Activated naive CD4-positive, alpha-beta T cell treated with anti-CD3 and anti-CD28 coated beads for 36 hours (primary cell): ENCODE measurements around the gene SLC50A1. TPM values are rescaled to one million over a fixed set of nuclear protein-coding genes. Genes with fewer than 3 reads are reported as not detected.

Source experiments
- CTCF ChIA-PET: fragments of 350-600 bp; sonication (Branson Sonifier 250); formaldehyde crosslinking; loops from one replicate; lab custom pipeline; 2021; ENCODE audit warnings: antibody characterized with exemption; lab: Charles Lee
- DNase-seq: peaks from one replicate; pipeline ENCODE4 v3.0.0-alpha.2; 2020
- H3K27ac Mint-ChIP-seq: one replicate; pipeline ENCODE4 v1.8.0; 2021; ENCODE audit warnings: mild to moderate bottlenecking, mixed read lengths
- H3K27me3 Mint-ChIP-seq: one replicate; pipeline ENCODE4 v1.8.0; 2021; ENCODE audit warnings: low read depth, mixed read lengths
- H3K36me3 Mint-ChIP-seq: one replicate; pipeline ENCODE4 v1.8.0; 2021; ENCODE audit warnings: low read depth, mixed read lengths
- H3K4me1 Mint-ChIP-seq: one replicate; pipeline ENCODE4 v1.8.0; 2021; ENCODE audit warnings: low read depth, mixed read lengths
- H3K4me3 Mint-ChIP-seq: one replicate; pipeline ENCODE4 v1.8.0; 2021; ENCODE audit warnings: mild to moderate bottlenecking, moderate library complexity, mixed read lengths
- H3K9me3 Mint-ChIP-seq: one replicate; pipeline ENCODE4 v1.8.0; 2021; ENCODE audit warnings: mixed read lengths
- intact Hi-C: fragments of 100-400 bp; cut with micrococcal nuclease; formaldehyde crosslinking; loops from one replicate; pipeline ENCODE4 v1.15.1; 2023
- total RNA-seq, 2 experiments: library from RNA; stranded (reverse); gene quantifications; one replicate each; pipeline ENCODE4 v1.2.3, GENCODE V29; 2021

SLC50A1 gene
- total RNA-seq, 2 experiments from 2014 or later, result 48.4 to 52.7 TPM

GRCh38 chr1:155174324-155175280 lies 39.0 kb downstream of the SLC50A1 start:
- H3K4me1 Mint-ChIP-seq, result peaks cover 45% of the 10 kb centered on the region
- CTCF ChIA-PET, result interaction anchor here (0.5 to 12.0 kb wide), 19 partner anchors 10 to 176 kb away, joined by 3 to 234 read pairs (median 4); no protein-coding TSS in a partner anchor
- intact Hi-C loops, result loop anchor here (5.0 kb wide), 1 partner anchor 133 kb away; the partner anchor contains the start of gene FDPS
- H3K27me3 Mint-ChIP-seq, result no peaks in the 10 kb centered on the region
- peak; percentile 57 for DNase-seq
- H3K9me3 Mint-ChIP-seq, result no peaks in the 10 kb centered on the region
- H3K36me3 Mint-ChIP-seq, result peaks cover 14% of the 10 kb centered on the region
- H3K27ac Mint-ChIP-seq, result peak overlapping the region; percentile 70
- peak overlapping the region; percentile 93 for H3K4me3 Mint-ChIP-seq

GRCh38 chr1:155175281-155175926 lies 39.8 kb downstream of the SLC50A1 start:
- H3K27me3 Mint-ChIP-seq, result no peaks in the 10 kb centered on the region
- CTCF ChIA-PET, result interaction anchor here (0.6 to 12.0 kb wide), 17 partner anchors 10 to 429 kb away, joined by 3 to 234 read pairs (median 3); no protein-coding TSS in a partner anchor
- DNase-seq, result no peak
- peak overlapping the region; percentile 93 for H3K4me3 Mint-ChIP-seq
- no peaks in the 10 kb centered on the region for H3K9me3 Mint-ChIP-seq
- intact Hi-C loops, result no loop called here
- H3K4me1 Mint-ChIP-seq, result peaks cover 43% of the 10 kb centered on the region
- H3K36me3 Mint-ChIP-seq, result peaks cover 11% of the 10 kb centered on the region
- no peak overlapping the region for H3K27ac Mint-ChIP-seq

- Mint-ChIP-seq H3K36me3 (peaks cover 11% of the 10 kb centered on the region), H3K27me3 (no peaks in the 10 kb centered on the region), H3K27ac (no peak overlapping the region), H3K9me3 (no peaks in the 10 kb centered on the region), H3K4me1 (peaks cover 42% of the 10 kb centered on the region), H3K4me3 (no peak overlapping the region)
- CTCF ChIA-PET, result interaction anchor here (0.6 to 12.0 kb wide), 12 partner anchors 9 to 428 kb away, joined by 3 to 234 read pairs (median 4); no protein-coding TSS in a partner anchor
- intact Hi-C loops, result loop anchor here (1.0 kb wide), 4 partner anchors 17 to 68 kb away; partner anchors contain the start of gene THBS3
- DNase-seq, result peak; percentile 33
Measured at GRCh38 chr1:155175927-155176371, 40.3 kb downstream of the SLC50A1 start.

GRCh38 chr1:155176544-155177071 lies 41.0 kb downstream of the SLC50A1 start:
- peaks cover 9% of the 10 kb centered on the region for H3K36me3 Mint-ChIP-seq
- H3K27ac Mint-ChIP-seq, result no peak overlapping the region
- CTCF ChIA-PET, result interaction anchor here (0.8 to 5.0 kb wide), 11 partner anchors 8 to 85 kb away, joined by 3 to 79 read pairs (median 6); no protein-coding TSS in a partner anchor
- intact Hi-C loops, result loop anchor here (1.0 kb wide), 4 partner anchors 17 to 68 kb away; partner anchors contain the start of gene THBS3
- no peak overlapping the region for H3K4me3 Mint-ChIP-seq
- peak; percentile 93 for DNase-seq
- H3K9me3 Mint-ChIP-seq, result no peaks in the 10 kb centered on the region
- peaks cover 39% of the 10 kb centered on the region for H3K4me1 Mint-ChIP-seq
- no peaks in the 10 kb centered on the region for H3K27me3 Mint-ChIP-seq

GRCh38 chr1:155177192-155177917 lies 41.7 kb downstream of the SLC50A1 start:
- H3K4me3 Mint-ChIP-seq, result no peak overlapping the region
- H3K27ac Mint-ChIP-seq, result no peak overlapping the region
- H3K9me3 Mint-ChIP-seq, result no peaks in the 10 kb centered on the region
- H3K4me1 Mint-ChIP-seq, result peaks cover 33% of the 10 kb centered on the region
- DNase-seq, result no peak
- CTCF ChIA-PET, result interaction anchor here (0.6 to 5.0 kb wide), 13 partner anchors 16 to 386 kb away, joined by 3 to 79 read pairs (median 4); no protein-coding TSS in a partner anchor
- intact Hi-C loops, result no loop called here
- H3K36me3 Mint-ChIP-seq, result peaks cover 11% of the 10 kb centered on the region
- no peaks in the 10 kb centered on the region for H3K27me3 Mint-ChIP-seq

GRCh38 chr1:155177918-155178281 lies 42.2 kb downstream of the SLC50A1 start:
- DNase-seq, result no peak
- no peak overlapping the region for H3K27ac Mint-ChIP-seq
- H3K9me3 Mint-ChIP-seq, result no peaks in the 10 kb centered on the region
- H3K27me3 Mint-ChIP-seq, result no peaks in the 10 kb centered on the region
- CTCF ChIA-PET, result interaction anchor here (0.7 to 5.0 kb wide), 9 partner anchors 14 to 93 kb away, joined by 3 to 79 read pairs (median 6); no protein-coding TSS in a partner anchor
- H3K4me1 Mint-ChIP-seq, result peaks cover 31% of the 10 kb centered on the region
- intact Hi-C loops, result no loop called here
- peaks cover 11% of the 10 kb centered on the region for H3K36me3 Mint-ChIP-seq
- no peak overlapping the region for H3K4me3 Mint-ChIP-seq

- H3K27ac Mint-ChIP-seq, result no peak overlapping the region
- no peaks in the 10 kb centered on the region for H3K9me3 Mint-ChIP-seq
- H3K4me1 Mint-ChIP-seq, result peaks cover 25% of the 10 kb centered on the region
- peaks cover 13% of the 10 kb centered on the region for H3K36me3 Mint-ChIP-seq
- H3K27me3 Mint-ChIP-seq, result no peaks in the 10 kb centered on the region
- intact Hi-C loops, result no loop called here
- CTCF ChIA-PET, result interaction anchor here (0.7 to 5.0 kb wide), 3 partner anchors 14 to 92 kb away, joined by 3 to 79 read pairs (median 3); no protein-coding TSS in a partner anchor
- no peak overlapping the region for H3K4me3 Mint-ChIP-seq
- DNase-seq, result no peak
Measured at GRCh38 chr1:155178441-155179111, 42.9 kb downstream of the SLC50A1 start.

GRCh38 chr1:155179112-155180031 lies 43.7 kb downstream of the SLC50A1 start:
- DNase-seq, result no peak
- intact Hi-C loops, result no loop called here
- Mint-ChIP-seq H3K9me3 (no peaks in the 10 kb centered on the region), H3K36me3 (peaks cover 14% of the 10 kb centered on the region), H3K4me1 (peaks cover 21% of the 10 kb centered on the region), H3K27me3 (no peaks in the 10 kb centered on the region), H3K27ac (no peak overlapping the region), H3K4me3 (no peak overlapping the region)
- CTCF ChIA-PET, result no interaction called here

- intact Hi-C loops, result no loop called here
- peaks cover 15% of the 10 kb centered on the region for H3K36me3 Mint-ChIP-seq
- H3K27me3 Mint-ChIP-seq, result no peaks in the 10 kb centered on the region
- no peak overlapping the region for H3K4me3 Mint-ChIP-seq
- H3K4me1 Mint-ChIP-seq, result peaks cover 3% of the 10 kb centered on the region
- H3K9me3 Mint-ChIP-seq, result no peaks in the 10 kb centered on the region
- CTCF ChIA-PET, result interaction anchor here (0.6 to 1.6 kb wide), 2 partner anchors 9 to 55 kb away, joined by 3 to 7 read pairs; partner anchors contain the start of gene KRTCAP2
- no peak for DNase-seq
- no peak overlapping the region for H3K27ac Mint-ChIP-seq
Measured at GRCh38 chr1:155181371-155182051, 45.9 kb downstream of the SLC50A1 start.
